HS-27A (cell line): ENCODE measurements around the gene ATG16L2.
"Not testable (repeated sequence)": the region's sequence is repeated elsewhere in the genome, so short reads cannot be mapped to it uniquely, and the experiment has no call there.

ENCODE experiments used
- DNase-seq: peaks from one replicate; pipeline ENCODE4 v3.0.0-alpha.2; 2012; ENCODE audit warnings: low read depth, missing footprints

The ATG16L2 gene

DNA sequence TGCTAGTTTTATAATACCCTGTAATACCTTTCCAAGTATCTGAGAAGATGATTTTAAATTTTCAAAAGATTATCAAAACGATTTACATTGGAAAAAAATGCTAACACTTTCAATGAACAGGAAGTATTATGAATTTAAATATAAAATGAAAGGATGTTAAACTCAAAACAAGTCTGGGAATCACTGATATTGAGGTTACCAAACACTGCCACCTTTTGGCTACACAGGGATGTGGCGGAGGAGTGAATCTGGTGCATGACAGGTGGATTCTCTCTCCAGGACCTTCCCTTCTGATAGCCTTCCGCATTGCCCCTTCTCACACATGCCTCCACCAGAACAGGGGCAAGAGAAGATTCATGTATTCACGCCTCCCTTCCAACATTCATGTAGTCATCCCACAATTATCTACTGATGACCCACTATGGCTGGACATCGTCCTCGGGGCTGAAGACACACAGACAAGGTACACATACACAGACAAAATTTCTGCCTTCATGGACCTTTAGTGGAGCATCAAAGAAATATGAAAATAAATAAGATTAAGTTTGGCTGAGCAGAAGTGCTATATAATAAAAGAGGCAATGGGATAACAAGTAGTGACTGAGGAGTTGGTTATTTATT lies 34.7 kb downstream of the ATG16L2 start:
- DNase-seq = no peak

DNA sequence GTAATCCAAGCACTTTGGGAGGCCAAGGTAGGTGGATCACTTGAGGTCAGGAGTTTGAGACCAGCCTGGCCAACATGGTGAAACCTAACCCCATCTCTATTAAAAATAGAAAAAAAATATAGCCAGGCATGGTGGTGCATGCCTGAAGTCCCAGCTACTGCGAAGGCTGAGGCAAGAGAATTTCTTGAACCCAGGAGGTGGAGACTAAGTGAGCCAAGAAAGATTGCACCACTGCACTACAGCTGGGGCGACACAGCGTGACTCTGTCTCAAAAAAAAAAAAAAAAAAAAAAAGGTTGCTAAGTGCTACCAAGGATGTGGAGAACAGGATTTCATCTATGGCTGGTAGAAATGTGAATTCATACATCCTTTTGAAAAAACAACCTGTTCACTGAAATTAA lies 36.6 kb downstream of the ATG16L2 start:
- no peak for DNase-seq

DNA sequence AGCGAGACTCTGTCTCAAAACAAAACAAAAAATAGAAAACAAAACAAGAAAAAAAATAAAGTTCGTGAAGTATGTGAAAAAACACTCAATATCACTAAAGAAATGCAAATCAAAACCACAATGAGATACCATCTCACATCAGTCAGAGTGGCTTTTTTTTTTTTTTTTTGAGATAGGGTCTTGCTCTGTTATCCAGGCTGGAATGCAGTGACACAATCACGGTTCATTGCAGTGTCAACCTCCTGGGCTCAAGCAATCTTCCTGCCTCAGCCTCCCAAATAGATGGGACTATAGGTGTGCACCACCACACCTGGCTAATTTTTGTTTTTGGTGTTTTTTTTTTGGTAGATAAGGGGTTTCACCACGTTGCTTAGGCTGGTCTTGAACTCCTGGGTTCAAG lies 37.5 kb downstream of the ATG16L2 start:
- no peak for DNase-seq

DNA sequence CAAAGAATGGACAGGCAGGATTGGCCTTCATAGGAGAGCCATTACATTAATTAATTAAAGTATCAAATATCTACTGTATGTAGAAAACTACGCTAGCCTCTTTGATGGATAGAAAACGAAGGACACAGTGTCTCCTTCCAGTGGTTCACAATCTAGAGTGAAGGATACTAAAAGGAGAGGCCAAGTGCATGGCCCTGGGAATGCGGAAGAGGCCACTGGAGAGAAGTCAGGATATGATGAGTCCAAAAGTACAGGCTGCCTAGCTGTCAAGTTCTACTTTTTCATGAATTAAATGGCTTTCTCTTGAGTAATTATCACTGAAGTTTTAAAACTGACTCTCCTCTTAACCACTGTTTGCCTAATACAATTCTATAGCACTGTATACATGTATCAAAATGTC lies 41.9 kb downstream of the ATG16L2 start:
- DNase-seq = no peak

DNA sequence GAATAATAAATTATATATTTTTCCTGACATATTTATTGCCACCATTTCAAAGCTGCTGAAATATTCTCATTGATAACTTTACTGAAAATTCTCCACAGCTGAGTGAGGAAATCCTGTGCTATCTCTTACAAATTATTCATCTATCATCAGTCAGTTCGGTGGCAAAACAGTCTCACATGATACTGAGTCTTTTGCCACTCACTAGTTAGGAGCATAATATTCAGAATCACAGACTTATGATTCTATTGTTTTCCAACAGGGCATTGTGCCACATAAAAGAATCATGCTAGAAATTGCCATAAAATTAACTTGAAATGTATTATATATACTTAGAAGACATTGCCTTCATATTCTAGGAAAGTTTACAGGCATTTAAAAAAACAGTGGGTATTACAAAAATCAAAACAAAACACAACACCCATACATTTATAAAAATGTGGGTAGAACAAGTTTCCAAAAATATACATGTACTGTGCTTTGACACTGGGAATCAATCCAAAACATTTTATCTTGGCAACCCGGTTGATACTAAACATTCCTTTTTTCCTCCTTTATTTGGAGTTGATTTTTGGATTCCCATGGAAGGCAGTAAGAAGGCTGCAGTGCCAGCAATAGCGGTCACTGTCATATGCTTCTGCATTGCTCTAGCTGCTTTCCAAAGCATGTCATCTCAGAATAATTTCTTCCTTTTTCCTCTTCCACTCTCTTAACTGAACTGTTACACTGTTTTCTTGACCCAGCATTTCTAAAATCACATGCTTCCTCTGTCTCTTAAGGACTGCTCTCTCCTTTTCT lies 42.5 kb downstream of the ATG16L2 start:
- DNase-seq = no peak

DNA sequence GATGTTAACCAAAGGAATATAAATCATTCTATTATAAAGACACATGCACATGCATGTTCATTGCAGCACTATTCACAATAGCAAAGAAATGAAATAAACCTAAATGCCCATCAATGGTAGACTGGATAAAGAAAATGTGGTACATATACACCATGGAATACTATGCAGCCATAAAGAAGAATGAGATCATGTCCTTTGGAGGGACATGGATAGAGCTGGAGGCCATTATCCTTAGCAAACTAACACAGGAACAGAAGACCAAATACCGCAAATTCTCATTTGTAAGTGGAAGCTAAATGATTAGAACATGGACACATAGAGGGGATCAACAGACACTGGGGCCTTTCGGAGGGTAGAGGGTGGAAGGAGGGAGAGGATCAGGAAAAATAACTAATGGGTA lies 44.1 kb downstream of the ATG16L2 start:
- not testable (repeated sequence) for DNase-seq

DNA sequence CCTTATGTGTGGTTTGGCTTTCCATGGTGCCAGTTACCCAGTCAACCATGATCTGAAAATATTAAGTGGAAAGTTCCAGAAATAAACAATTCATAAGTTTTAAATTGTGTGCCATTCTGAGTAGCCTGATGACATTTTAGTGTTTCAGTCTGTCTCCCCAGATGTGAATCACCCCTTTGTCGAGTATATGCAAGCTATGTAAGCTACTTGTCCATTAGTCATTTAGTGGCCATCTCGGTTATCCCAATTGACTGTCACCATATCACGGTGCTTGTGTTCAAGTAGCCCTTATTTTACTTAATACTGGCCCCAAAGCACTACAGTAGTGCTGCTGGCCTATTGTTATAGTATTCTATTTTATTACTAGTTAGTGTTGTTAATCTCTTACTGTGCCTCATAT lies 44.9 kb downstream of the ATG16L2 start:
- no peak for DNase-seq

DNA sequence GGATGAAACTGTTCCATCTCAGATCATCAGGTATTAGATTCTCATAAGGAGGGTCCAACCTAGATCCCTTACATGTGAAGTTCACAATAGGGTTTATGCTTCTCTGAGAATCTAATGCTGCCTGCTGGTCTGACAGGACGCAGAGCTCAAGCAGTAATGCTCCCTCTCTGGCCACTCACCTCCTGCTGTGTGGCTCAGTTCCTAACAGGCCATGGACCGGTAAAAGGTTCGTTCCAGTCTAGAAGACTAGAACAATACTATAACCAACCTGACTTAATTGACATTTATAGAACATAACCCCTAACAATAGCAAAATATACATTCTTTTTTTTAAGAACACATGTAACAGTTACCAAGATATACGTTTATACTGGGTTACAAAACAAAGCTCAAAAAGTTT lies 45.8 kb downstream of the ATG16L2 start:
- no peak for DNase-seq

DNA sequence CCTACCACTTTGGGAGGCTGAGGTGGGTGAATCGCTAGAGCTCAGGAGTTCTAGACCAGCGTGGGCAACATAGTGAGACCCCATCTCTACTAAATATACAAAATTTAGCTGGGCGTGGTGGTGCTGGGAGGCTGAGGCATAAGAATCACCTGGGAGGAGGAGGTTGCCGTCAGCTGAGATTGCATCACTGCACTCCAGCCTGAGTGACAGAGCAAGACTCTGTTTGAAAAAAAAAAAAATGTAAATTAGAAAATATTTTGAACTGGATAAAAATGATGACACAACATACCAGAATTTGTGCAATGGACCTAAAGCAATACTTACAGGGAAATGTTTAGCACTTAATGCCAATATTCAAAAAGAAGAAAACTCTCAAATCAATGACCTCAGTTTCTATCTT lies 46.4 kb downstream of the ATG16L2 start:
- DNase-seq = no peak

DNA sequence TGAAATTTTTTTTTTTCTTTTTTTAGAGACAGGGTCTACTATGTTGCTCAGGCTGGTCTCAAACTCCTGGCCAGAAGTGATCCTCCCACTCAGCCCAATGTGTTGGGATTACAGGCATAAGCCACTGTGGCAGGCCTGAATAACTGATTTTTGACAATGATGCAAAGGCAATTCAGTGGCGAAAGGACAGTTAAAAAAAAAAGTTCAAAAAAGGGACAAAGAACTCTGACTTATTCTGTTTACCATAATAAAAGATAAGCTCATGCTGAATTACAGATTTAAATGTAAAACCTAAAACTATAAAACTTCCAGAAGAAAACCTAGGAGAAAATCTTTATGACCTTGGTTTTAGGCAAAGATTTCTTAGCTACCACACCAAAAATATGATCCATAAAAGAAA lies 48.9 kb downstream of the ATG16L2 start:
- DNase-seq = no peak

DNA sequence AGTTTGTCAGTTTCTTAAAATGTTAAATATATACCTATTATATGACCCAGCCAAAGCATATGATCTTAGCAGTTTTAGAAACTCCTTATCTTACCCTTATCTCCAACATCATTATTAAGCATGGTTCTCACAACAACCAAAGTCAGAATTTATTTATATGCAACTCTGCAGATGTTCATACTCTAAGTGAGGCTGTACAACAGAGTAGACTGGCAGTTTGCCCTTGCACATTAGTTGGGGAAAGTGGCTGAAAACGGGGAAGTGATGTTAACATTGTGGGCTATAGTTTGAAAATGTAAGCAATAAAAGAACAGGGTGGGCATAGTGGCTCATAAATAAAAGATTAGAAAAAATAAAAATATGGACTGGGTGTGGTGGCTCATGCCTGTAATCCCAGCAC lies 49.7 kb downstream of the ATG16L2 start:
- no peak for DNase-seq

DNA sequence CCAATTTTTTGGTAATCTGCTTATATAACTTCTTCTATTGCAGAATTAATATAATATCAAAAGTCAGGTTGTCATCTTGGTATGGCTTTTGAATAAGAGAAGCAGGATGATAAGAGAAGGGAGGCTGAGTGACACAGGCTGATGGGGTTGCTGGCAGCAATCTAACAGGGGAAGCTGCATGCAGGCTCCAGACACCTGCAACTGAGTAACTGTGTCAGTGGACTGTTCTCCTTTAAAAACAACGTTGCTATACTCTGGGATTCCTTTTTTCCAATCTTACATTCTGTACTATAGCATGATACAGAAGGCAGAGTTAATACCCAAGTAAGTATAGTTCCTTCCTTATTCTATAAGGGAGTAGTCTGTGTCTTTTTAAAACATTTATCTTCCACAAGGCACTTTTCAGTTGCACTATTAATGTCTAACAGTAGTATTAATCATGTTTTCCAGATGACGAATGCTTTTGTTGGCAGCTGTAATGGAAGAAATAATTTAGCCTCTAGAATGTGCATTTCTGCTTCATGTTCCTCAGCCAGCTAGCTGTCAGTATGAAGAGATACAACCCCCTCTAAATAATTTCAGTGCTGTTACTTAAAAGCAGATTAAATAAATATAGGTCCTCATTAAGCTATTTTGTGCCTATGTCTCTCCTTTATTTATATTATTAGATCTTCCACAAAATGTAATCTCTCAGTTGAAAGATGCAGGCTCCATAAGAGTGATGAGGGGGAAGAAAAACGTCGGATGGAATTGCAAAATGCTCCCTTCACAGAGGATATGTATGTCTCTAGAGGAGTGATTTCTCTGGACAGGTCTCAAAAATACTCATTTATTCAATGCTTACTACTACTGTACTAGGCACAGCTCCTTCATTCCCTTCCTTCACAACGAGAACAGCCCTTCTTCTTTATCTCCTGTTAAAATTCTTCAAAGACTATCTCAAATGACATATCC lies 50.8 kb downstream of the ATG16L2 start:
- peak; percentile 34 for DNase-seq

DNA sequence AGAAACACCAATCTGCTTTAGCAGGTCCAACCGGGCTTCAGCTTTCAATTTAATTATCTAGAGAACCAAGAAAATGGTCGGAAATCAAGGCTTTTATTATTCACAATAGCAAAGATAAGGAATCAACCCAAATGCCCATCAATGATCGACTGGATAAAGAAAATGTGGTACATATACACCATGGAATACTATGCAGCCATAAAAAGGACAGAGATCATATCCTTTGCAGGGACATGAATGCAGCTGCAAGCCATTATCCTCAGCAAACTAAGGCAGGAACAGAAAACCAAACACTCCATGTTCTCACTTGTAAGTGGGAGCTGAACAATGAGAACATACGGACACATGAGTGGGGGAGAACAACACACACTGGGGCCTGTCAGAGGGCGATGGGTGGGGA lies 53.8 kb downstream of the ATG16L2 start:
- DNase-seq = no peak

DNA sequence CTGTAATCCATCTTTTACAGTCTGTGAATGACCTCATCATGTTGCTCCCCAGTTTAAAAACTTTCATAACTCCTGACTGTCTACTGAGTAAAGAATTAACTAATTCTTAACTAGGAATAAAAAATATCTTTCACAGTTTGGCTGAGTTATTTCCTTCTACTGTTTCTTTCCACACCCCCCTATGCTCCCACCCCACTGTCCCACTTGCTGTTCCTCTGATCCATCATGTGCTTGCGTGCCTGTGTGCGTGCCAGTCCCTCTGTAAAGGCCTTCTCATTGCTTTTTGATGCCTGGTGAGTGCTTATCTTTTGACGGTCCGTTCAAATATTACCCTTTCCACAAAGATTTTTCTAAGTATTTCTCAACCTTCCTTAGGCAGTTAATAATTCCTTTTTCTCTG lies 55.6 kb downstream of the ATG16L2 start:
- DNase-seq = no peak

DNA sequence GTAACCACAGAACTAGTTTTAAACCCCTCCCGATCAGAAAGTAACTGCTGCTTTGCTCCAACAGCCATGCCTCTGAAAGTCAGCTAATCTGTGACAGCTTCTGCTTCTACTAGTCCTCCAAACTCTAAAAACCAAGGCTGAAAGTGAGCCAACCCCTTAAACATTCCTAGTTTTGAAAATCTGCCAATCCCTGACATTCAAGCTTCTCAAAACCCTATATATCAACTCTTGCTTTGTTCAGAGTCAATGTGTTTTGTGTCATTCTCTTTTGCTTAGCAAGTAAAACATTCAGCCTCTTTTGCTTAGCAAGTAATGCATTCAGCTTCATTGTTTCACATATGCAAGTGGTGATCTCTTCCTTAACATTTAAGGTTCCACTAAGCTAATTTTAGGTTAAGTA lies 56.9 kb downstream of the ATG16L2 start:
- no peak for DNase-seq

DNA sequence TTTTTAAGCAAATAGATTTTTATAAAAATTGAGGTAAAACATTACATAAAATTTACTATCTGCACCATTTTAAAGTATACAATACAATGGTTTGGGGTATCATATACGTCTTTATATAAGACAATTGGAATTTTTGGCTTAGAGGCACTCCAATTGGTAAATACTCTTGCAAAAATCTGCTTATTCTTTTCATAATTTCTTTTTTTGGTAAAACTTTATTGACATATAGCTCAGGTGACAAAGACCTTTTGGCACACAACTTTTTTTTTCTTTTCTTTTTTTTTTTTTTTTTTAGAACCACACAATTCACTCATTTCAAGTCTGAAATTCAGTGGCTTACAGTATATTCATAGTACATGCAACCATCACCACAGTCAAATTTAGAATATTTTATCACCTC lies 57.8 kb downstream of the ATG16L2 start:
- no peak for DNase-seq

DNA sequence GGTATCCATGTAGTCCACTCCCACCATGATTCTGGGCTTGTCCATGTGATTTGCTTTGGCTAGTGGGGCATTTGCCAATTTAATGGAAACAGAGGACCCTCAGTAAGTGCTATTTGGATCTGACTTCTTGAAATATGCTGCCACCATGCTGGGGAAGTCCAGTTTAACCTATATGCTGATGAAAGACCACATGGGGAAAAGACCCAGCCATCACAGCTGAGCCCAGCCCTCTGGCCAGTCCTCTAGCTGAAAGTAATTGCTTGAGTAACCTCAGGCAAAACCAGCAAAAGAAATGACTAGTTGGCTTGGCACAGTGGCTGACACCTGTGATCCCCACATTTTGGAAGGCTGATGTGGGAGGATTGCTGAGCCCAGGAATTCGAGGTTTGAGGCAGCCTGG lies 61.5 kb downstream of the ATG16L2 start:
- no peak for DNase-seq

DNA sequence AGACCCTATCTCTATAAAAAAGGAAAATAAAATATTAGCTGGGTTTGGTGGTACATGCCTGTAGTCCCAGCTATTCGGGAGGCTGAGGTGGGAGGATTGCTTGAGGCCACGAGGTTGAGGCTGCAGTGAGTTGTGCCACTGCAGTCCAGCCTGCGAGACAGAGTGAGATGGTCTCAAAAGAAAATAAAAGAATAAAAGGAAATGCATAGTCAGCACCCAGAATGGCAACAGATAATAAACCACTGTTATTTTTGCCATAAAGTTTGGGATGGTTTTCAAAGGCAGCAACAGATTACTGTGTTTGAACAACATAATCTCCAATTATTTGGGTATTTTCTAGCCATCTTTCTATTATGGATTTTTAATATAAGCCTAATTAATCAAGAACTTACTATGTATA lies 61.9 kb downstream of the ATG16L2 start:
- no peak for DNase-seq
